ENCODE data around the gene PHACTR3.

- TF ChIP-seq RAD21 (conservative IDR thresholded peaks at IDR 0.05 in 1 of 2, IDR thresholded peaks at IDR 0.05 in 1 of 2) (no peak), HDAC2 (IDR thresholded peaks at IDR 0.05) (no peak), CTCF (IDR thresholded peaks at IDR 0.05) (no peak), POLR2A (IDR thresholded peaks at IDR 0.05; ENCODE audit: low read length) (no peak), EP300 (IDR thresholded peaks at IDR 0.05) (no peak)
These were observed 220.6 kb downstream of the PHACTR3 start for GRCh38 chr20:59824711-59825562.

Measured in A549 (cell line).